ENCODE data around the gene KIF26B. TPM values are rescaled to one million over a fixed set of nuclear protein-coding genes. Genes with fewer than 3 reads are reported as not detected.

The KIF26B gene
- total RNA-seq, 2 donors from 2014 or later: not detected

GRCh38 chr1:245198748-245199516, 44.1 kb downstream of the KIF26B start:
- ATAC-seq (replicated peaks): no peak
- Mint-ChIP-seq H3K36me3 (ENCODE audit: low read depth) (no peaks in the 10 kb centered on the region), H3K27me3 (peaks cover 35% of the 10 kb centered on the region)

GRCh38 chr1:245200146-245200545, 45.4 kb downstream of the KIF26B start:
- ATAC-seq (replicated peaks): no peak
- no peaks in the 10 kb centered on the region for H3K9me3 Mint-ChIP-seq
- no peak overlapping the region for H3K27ac Mint-ChIP-seq
- H3K4me1 Mint-ChIP-seq: no peaks in the 10 kb centered on the region
- peaks cover 35% of the 10 kb centered on the region for H3K27me3 Mint-ChIP-seq
- H3K36me3 Mint-ChIP-seq (ENCODE audit: low read depth): no peaks in the 10 kb centered on the region
- H3K4me3 Mint-ChIP-seq: no peak overlapping the region

More at GRCh38 chr1:245198748-245199516, 44.1 kb downstream of the KIF26B start:
- Mint-ChIP-seq H3K9me3 (no peaks in the 10 kb centered on the region), H3K4me1 (no peaks in the 10 kb centered on the region), H3K27ac (no peak overlapping the region), H3K4me3 (no peak overlapping the region)

DNA sequence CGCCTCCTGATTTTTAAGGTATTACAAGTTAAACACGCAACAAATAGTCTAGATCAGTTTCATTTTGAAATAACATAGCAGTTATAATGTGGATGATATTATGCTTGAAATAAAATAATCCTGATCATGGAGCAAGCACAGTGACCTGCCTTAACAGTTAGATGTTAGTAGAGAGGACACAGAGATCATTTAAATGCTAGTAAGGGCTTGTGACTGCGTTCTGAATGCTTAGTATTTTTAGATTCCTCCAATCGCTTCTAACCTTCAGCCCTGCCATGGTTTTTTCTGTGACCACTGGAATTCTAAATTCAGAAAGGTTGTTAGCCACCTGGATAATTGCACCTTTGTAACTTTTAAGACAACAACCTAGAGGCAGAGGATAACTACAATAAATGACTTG, 46.4 kb downstream of the KIF26B start:
- no peaks in the 10 kb centered on the region for H3K36me3 Mint-ChIP-seq (ENCODE audit: low read depth)
- no peak overlapping the region for H3K27ac Mint-ChIP-seq
- H3K4me1 Mint-ChIP-seq: no peaks in the 10 kb centered on the region
- H3K9me3 Mint-ChIP-seq: peaks cover 2% of the 10 kb centered on the region
- H3K4me3 Mint-ChIP-seq: no peak overlapping the region
- peaks cover 33% of the 10 kb centered on the region for H3K27me3 Mint-ChIP-seq
- no peak for ATAC-seq (replicated peaks)

DNA sequence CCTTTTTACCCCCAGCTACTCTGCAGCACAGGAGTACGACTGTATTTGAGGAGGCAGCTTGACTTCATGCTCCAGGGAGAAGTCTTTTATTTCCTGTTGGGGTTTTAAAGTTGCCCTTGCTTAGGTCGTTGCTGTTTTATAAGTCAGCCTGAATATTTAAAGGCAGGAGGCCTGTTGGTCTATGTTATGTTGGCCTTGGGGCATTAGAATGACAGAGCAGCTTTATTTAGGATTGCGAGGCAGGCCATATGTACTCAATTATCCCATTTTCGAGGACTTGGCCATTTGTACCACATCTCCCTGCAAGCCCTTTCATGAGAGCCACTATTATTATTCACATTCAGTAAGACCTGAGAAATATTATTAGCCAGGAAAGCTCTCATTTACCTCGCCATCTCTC, 47.0 kb downstream of the KIF26B start:
- ATAC-seq (replicated peaks): no peak
- Mint-ChIP-seq H3K4me3 (no peak overlapping the region), H3K4me1 (no peaks in the 10 kb centered on the region), H3K36me3 (ENCODE audit: low read depth) (no peaks in the 10 kb centered on the region), H3K27me3 (peaks cover 29% of the 10 kb centered on the region), H3K9me3 (peaks cover 7% of the 10 kb centered on the region), H3K27ac (no peak overlapping the region)

- Mint-ChIP-seq H3K27me3 (peaks cover 9% of the 10 kb centered on the region), H3K4me1 (no peaks in the 10 kb centered on the region), H3K27ac (no peak overlapping the region), H3K9me3 (peaks cover 11% of the 10 kb centered on the region), H3K36me3 (ENCODE audit: low read depth) (no peaks in the 10 kb centered on the region), H3K4me3 (no peak overlapping the region)
- ATAC-seq (replicated peaks): no peak
These were observed 50.6 kb downstream of the KIF26B start for GRCh38 chr1:245205396-245205795.

DNA sequence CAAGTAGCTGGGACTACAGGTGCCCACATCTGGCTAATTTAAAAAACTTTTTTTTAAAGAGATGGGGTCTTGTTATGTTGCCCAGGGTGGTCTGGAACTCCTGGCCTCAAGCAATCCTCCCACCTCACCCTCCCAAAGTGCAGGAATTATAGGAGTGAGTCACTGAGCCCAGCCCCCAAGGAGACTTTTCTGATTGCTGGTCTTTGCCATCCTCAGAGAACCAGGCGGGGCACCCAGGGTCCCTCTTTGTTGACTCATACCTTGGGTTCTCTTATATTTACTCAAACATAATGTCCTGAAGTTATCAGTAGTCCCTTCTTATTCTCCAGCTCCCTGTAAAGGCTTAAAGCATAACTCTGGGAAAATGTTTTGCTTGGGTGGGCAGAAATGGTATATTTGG, 51.1 kb downstream of the KIF26B start:
- H3K27me3 Mint-ChIP-seq: peaks cover 6% of the 10 kb centered on the region
- peaks cover 11% of the 10 kb centered on the region for H3K9me3 Mint-ChIP-seq
- no peak overlapping the region for H3K27ac Mint-ChIP-seq
- H3K36me3 Mint-ChIP-seq (ENCODE audit: low read depth): no peaks in the 10 kb centered on the region
- no peaks in the 10 kb centered on the region for H3K4me1 Mint-ChIP-seq
- no peak for ATAC-seq (replicated peaks)
- no peak overlapping the region for H3K4me3 Mint-ChIP-seq

GRCh38 chr1:245207056-245207638, 52.4 kb downstream of the KIF26B start:
- H3K27me3 Mint-ChIP-seq: no peaks in the 10 kb centered on the region
- H3K36me3 Mint-ChIP-seq (ENCODE audit: low read depth): no peaks in the 10 kb centered on the region
- peaks cover 11% of the 10 kb centered on the region for H3K9me3 Mint-ChIP-seq
- H3K27ac Mint-ChIP-seq: no peak overlapping the region
- H3K4me1 Mint-ChIP-seq: no peaks in the 10 kb centered on the region
- H3K4me3 Mint-ChIP-seq: no peak overlapping the region
- ATAC-seq (replicated peaks): no peak

DNA sequence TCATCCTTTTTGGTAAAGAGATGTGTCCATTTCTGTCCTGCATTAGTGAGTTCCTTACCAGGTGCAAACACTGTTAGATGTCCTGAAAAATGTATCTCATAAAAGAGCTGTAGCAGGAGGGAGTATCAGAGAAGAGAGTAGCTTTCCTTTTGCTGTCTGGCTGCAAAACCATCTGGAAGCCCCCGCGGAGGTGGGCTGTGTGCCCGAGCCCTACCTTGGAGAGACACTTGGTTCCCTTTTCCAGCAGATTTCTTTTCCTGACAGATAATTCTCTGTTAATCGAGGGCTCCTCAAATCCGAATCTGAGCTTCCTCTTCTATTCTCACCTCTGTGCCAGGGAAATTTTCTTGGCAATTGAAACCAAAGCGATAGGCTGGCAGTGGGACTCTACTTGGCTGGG, 53.0 kb downstream of the KIF26B start:
- no peak overlapping the region for H3K27ac Mint-ChIP-seq
- H3K27me3 Mint-ChIP-seq: no peaks in the 10 kb centered on the region
- no peak overlapping the region for H3K4me3 Mint-ChIP-seq

DNA sequence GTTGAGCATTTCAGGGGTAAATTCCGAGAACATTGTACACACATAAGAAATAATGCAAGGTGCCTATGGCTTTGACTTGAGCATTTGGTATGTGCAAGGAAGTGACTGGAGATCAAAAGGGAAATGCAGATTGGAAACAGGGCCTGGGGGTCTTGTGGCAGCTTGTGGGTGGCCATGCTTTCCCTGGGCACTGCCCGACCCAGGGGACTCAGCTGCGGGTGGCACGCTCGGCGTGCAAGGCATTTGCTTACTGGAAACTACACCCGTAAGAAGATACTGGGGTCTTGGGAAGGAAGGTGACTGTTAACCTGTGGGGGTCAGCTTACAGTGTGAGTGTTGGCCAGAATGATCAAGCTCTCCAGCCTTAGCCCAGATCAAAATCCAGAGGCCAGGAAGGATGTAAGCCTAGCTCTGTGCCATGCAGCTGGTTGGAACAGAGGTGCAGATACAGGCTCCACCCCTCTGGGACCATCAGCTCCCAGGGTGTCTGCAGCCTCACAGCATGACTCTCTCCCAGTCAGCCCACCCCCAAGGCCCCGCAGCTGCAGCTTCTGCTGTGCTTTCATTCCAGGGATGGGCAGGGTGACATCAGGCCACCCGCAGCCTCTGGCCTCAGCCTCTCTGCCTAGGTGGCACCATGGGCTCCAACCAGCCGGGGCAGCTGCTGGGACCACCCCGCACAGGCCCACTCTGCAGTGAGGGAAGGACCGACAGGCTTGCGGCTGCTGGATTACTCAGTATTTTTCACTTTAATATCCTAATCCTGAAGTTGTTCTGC, 55.1 kb downstream of the KIF26B start:
- Mint-ChIP-seq H3K36me3 (ENCODE audit: low read depth) (no peaks in the 10 kb centered on the region), H3K4me3 (no peak overlapping the region), H3K9me3 (peaks cover 11% of the 10 kb centered on the region), H3K27me3 (no peaks in the 10 kb centered on the region), H3K27ac (no peak overlapping the region), H3K4me1 (no peaks in the 10 kb centered on the region)
- ATAC-seq (replicated peaks): no peak

More for the DNA sequence above, 53.0 kb downstream of the KIF26B start:
- no peaks in the 10 kb centered on the region for H3K4me1 Mint-ChIP-seq
- no peak for ATAC-seq (replicated peaks)
- peaks cover 11% of the 10 kb centered on the region for H3K9me3 Mint-ChIP-seq
- no peaks in the 10 kb centered on the region for H3K36me3 Mint-ChIP-seq (ENCODE audit: low read depth)

GRCh38 chr1:245211035-245211749, 56.4 kb downstream of the KIF26B start:
- Mint-ChIP-seq H3K27me3 (no peaks in the 10 kb centered on the region), H3K36me3 (ENCODE audit: low read depth) (no peaks in the 10 kb centered on the region), H3K4me3 (no peak overlapping the region), H3K27ac (no peak overlapping the region), H3K9me3 (peaks cover 9% of the 10 kb centered on the region), H3K4me1 (no peaks in the 10 kb centered on the region)
- ATAC-seq (replicated peaks): no peak

DNA sequence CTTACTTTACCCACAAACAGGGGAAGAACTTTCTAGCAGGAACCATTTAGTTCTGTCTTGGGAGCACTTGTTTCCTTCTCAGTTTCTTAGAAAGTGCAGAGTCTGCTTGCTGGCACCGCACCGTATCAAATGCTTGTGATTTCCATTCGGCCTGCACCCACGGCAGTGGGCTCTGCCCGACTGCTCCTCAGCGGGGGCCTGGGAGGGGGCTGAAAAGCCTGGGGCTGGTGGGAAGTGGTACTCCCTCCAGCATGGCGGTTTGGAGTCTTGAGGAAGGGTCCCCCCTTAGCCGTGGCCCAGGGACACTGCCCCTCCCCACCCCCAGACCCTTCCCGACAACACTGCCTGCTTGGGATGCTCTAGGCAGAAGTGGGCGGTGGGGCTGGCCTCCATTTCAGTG, 57.0 kb downstream of the KIF26B start:
- H3K4me1 Mint-ChIP-seq: no peaks in the 10 kb centered on the region
- no peaks in the 10 kb centered on the region for H3K36me3 Mint-ChIP-seq (ENCODE audit: low read depth)
- H3K4me3 Mint-ChIP-seq: no peak overlapping the region
- no peak for ATAC-seq (replicated peaks)
- H3K27ac Mint-ChIP-seq: no peak overlapping the region
- no peaks in the 10 kb centered on the region for H3K27me3 Mint-ChIP-seq
- H3K9me3 Mint-ChIP-seq: peaks cover 5% of the 10 kb centered on the region

GRCh38 chr1:245212221-245212710, 57.5 kb downstream of the KIF26B start:
- Mint-ChIP-seq H3K27ac (no peak overlapping the region), H3K4me3 (no peak overlapping the region), H3K4me1 (no peaks in the 10 kb centered on the region), H3K9me3 (no peaks in the 10 kb centered on the region), H3K27me3 (no peaks in the 10 kb centered on the region), H3K36me3 (ENCODE audit: low read depth) (no peaks in the 10 kb centered on the region)
- ATAC-seq (replicated peaks): no peak

DNA sequence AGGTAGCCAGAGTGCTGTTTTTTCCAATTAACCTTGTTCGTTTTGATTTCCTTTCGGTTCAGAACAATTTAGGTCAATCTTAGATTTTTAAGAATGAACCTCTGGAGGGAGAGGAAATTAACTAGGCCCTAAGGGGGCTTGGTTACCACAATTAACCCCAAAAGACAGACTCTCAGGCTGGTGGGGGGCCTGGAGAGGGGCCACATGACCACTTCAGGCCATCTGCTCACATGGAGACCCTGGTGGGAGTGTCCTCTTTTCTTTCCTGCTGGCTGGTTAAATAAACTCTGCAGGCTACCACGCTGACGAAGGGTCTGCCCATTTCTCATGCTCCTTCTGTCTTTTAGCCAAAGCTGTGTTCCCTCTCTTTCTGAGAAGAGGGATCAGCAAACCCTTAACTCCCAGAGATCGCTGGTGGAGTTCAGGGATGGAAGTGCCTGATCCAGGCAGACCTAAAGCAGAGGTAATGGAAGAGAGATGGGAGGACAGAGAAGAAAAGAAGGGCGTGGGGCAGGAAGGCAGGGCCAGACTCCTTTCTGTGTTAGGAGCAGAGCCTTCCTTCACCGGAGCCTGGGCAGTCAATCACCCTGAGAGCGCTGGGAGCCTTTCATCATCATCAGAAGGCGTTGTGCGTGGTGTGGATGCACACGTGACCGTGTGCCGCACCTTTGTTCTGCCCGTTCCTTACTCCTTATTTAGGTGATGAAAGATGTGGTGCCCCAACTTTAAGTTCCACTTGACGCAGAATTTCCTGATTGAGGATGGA, 58.5 kb downstream of the KIF26B start:
- ATAC-seq (replicated peaks): no peak
- no peaks in the 10 kb centered on the region for H3K27me3 Mint-ChIP-seq
- H3K9me3 Mint-ChIP-seq: no peaks in the 10 kb centered on the region
- H3K4me3 Mint-ChIP-seq: no peak overlapping the region
- no peaks in the 10 kb centered on the region for H3K4me1 Mint-ChIP-seq
- H3K36me3 Mint-ChIP-seq (ENCODE audit: low read depth): no peaks in the 10 kb centered on the region
- no peak overlapping the region for H3K27ac Mint-ChIP-seq

DNA sequence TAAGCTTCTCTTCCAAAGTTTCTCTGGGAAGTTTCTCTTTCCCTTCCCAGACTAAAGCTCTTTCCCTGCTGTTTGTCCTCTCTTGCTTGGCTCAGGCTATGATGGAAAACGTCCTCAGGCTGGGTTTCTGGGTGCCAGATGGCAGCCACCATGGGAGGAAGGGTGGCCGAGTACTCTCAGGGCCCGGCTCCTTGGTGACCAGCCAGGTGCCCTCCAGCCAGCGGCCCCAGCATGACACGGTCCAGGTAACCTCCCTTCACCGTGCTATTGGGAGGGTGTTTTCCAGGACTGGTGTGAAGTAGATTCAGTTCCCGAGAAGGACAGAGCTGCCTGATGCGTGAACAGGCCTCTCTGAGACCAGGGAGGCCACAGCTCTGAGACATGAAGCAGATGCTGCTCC, 60.3 kb downstream of the KIF26B start:
- Mint-ChIP-seq H3K36me3 (ENCODE audit: low read depth) (no peaks in the 10 kb centered on the region), H3K4me3 (no peak overlapping the region), H3K9me3 (no peaks in the 10 kb centered on the region), H3K4me1 (no peaks in the 10 kb centered on the region), H3K27me3 (no peaks in the 10 kb centered on the region), H3K27ac (no peak overlapping the region)
- no peak for ATAC-seq (replicated peaks)

Data from activated T-helper 17 cell treated with anti-CD3 and anti-CD28 coated beads, Interleukin-2, amount 50 U/mL, for 72 hours (primary cell).